Measurements from ENCODE around the gene PROM1. TPM values are rescaled to one million over a fixed set of nuclear protein-coding genes. Genes with fewer than 3 reads are reported as not detected.
A peak's percentile ranks its signal among the peaks of the same experiment; 100 is the strongest.

Gene PROM1
- total RNA-seq, 1 experiment from 2014 or later, result 196 TPM

DNA sequence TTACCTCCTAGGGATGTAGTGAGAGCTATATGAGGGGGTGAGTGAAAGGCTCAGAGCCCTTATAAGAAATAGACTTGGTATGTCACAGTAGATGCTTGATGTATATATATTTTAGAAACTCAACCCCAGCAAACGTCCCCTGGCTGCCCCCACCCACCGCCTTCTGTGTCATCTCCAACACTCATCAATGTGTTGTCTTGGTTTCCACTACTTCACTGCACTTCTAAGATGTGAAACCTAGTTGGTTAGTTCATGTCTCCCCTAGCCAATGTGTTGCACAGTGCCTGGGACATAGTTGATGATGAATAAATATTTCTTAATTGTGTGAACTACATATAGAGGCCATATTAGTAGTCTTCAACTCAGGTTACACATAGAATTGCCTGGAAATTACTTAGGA is 125.3 kb downstream of the PROM1 start:
- H3K27me3 Mint-ChIP-seq (ENCODE audit: insufficient read depth, unreplicated experiment), result no peaks in the 10 kb centered on the region
- CTCF ChIA-PET, result interaction anchor here (1.0 to 1.1 kb wide), 2 partner anchors 75 to 153 kb away, joined by 3 to 5 read pairs; no protein-coding TSS in a partner anchor
- no peak overlapping the region for H3K27ac Mint-ChIP-seq (ENCODE audit: unreplicated experiment)
- no TSS peak for BruUV-seq (replicated peaks)
- no peak overlapping the region for H3K4me3 ChIP-seq (ENCODE audit: low read depth, low read length)
- no peak overlapping the region for H3K4me3 Mint-ChIP-seq (ENCODE audit: unreplicated experiment)
- peaks cover 6% of the 10 kb centered on the region; the same call in 1 of the 2 replicates for H3K4me1 ChIP-seq
- no peaks in the 10 kb centered on the region for H3K36me3 ChIP-seq (ENCODE audit: control insufficient read depth, insufficient read depth, low read length)
- H3K36me3 Mint-ChIP-seq (ENCODE audit: insufficient read depth, unreplicated experiment), result peaks cover 5% of the 10 kb centered on the region
- intact Hi-C loops (cut with micrococcal nuclease; ENCODE audit: unreplicated experiment), result no loop called here
- H3K27me3 ChIP-seq (replicated peaks; ENCODE audit: control insufficient read depth, insufficient read depth, low read length), result no peaks in the 10 kb centered on the region
- peaks cover 11% of the 10 kb centered on the region for H3K9me3 Mint-ChIP-seq (ENCODE audit: unreplicated experiment)
- H3K4me1 Mint-ChIP-seq (ENCODE audit: low read depth, unreplicated experiment), result peaks cover 5% of the 10 kb centered on the region
- no peak for TF ChIP-seq CTCF (IDR thresholded peaks at IDR 0.05; ENCODE audit: insufficient read depth in 1 of 2, low read depth in 1 of 2, low read length in 1 of 2, severe bottlenecking in 1 of 2, unreplicated experiment in 1 of 2)
- H3K9me3 ChIP-seq, result peaks cover 14% of the 10 kb centered on the region
- POLR2A ChIA-PET, result no interaction called here
- no peak for DNase-seq

- ChIA-PET CTCF (interaction anchor here (0.8 to 1.7 kb wide), 11 partner anchors 11 to 487 kb away, joined by 3 to 57 read pairs (median 4); partner anchors contain the start of genes CC2D2A and FGFBP1), POLR2A (no interaction called here)
- Histone ChIP-seq H3K4me3 (ENCODE audit: low read depth, low read length) (no peak overlapping the region), H3K9me3 (peaks cover 21% of the 10 kb centered on the region), H3K36me3 (ENCODE audit: control insufficient read depth, insufficient read depth, low read length) (no peaks in the 10 kb centered on the region), H3K4me1 (peaks cover 8% of the 10 kb centered on the region; the same call in 1 of the 2 replicates), H3K27me3 (replicated peaks; ENCODE audit: control insufficient read depth, insufficient read depth, low read length) (no peaks in the 10 kb centered on the region)
- Mint-ChIP-seq H3K9me3 (ENCODE audit: unreplicated experiment) (peaks cover 11% of the 10 kb centered on the region), H3K4me1 (ENCODE audit: low read depth, unreplicated experiment) (peaks cover 5% of the 10 kb centered on the region), H3K27ac (ENCODE audit: unreplicated experiment) (no peak overlapping the region), H3K36me3 (ENCODE audit: insufficient read depth, unreplicated experiment) (no peaks in the 10 kb centered on the region), H3K4me3 (ENCODE audit: unreplicated experiment) (no peak overlapping the region), H3K27me3 (ENCODE audit: insufficient read depth, unreplicated experiment) (no peaks in the 10 kb centered on the region)
- intact Hi-C loops (cut with micrococcal nuclease; ENCODE audit: unreplicated experiment), result loop anchor here (1.0 kb wide), 3 partner anchors 74 to 477 kb away; no protein-coding TSS in a partner anchor
- TF ChIP-seq CTCF (IDR thresholded peaks at IDR 0.05; ENCODE audit: insufficient read depth in 1 of 2, low read depth in 1 of 2, low read length in 1 of 2, severe bottlenecking in 1 of 2, unreplicated experiment in 1 of 2), result peak; percentile 85 to 86
- BruUV-seq (replicated peaks), result no TSS peak
- DNase-seq, result peak; percentile 80 to 81
Measured at GRCh38 chr4:15956179-15956850, 127.5 kb downstream of the PROM1 start.

DNA sequence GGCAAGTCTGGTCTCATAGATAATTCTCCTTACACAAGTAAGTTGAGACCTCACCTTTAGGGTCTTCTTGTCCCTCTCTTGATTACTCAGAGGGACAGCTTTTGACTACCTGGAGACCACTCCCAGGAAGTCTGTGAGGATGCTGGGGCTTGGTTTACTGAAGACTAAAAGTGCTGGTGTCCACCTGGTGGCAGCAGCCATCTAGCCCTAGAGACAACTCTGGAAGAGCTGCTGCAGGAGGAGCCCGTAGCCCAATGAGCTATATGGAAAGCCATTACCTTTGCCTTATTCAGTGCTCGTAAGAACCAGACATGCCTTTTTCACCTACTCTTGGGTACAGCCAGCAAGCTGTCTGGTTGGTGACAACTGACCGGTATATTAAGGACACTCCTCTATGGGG is 128.2 kb downstream of the PROM1 start:
- DNase-seq, result no peak
- no TSS peak for BruUV-seq (replicated peaks)

More for the DNA sequence above, 128.2 kb downstream of the PROM1 start:
- Mint-ChIP-seq H3K9me3 (ENCODE audit: unreplicated experiment) (peaks cover 11% of the 10 kb centered on the region), H3K36me3 (ENCODE audit: insufficient read depth, unreplicated experiment) (no peaks in the 10 kb centered on the region), H3K4me3 (ENCODE audit: unreplicated experiment) (no peak overlapping the region), H3K27me3 (ENCODE audit: insufficient read depth, unreplicated experiment) (no peaks in the 10 kb centered on the region), H3K4me1 (ENCODE audit: low read depth, unreplicated experiment) (peaks cover 5% of the 10 kb centered on the region), H3K27ac (ENCODE audit: unreplicated experiment) (no peak overlapping the region)
- H3K36me3 ChIP-seq (ENCODE audit: control insufficient read depth, insufficient read depth, low read length), result no peaks in the 10 kb centered on the region
- POLR2A ChIA-PET, result no interaction called here
- H3K4me3 ChIP-seq (ENCODE audit: low read depth, low read length), result no peak overlapping the region
- TF ChIP-seq CTCF (IDR thresholded peaks at IDR 0.05; ENCODE audit: insufficient read depth in 1 of 2, low read depth in 1 of 2, low read length in 1 of 2, severe bottlenecking in 1 of 2, unreplicated experiment in 1 of 2), result no peak
- H3K9me3 ChIP-seq, result peaks cover 21% of the 10 kb centered on the region
- CTCF ChIA-PET, result interaction anchor here (0.9 to 1.7 kb wide), 10 partner anchors 10 to 486 kb away, joined by 3 to 57 read pairs (median 5); partner anchors contain the start of gene CC2D2A
- no peaks in the 10 kb centered on the region for H3K27me3 ChIP-seq (replicated peaks; ENCODE audit: control insufficient read depth, insufficient read depth, low read length)
- H3K4me1 ChIP-seq, result peaks cover 8% of the 10 kb centered on the region; the same call in 1 of the 2 replicates
- intact Hi-C loops (cut with micrococcal nuclease; ENCODE audit: unreplicated experiment), result loop anchor here (1.0 kb wide), 3 partner anchors 73 to 476 kb away; no protein-coding TSS in a partner anchor
